ENCODE results near the gene VMO1.

The VMO1 gene

GRCh38 chr17:4766201-4766600, 20.0 kb downstream of the VMO1 start:
- H3K4me3 ChIP-seq (ENCODE audit: insufficient read depth, low read depth, low read length), result no peak overlapping the region
- no peaks in the 10 kb centered on the region for H3K36me3 ChIP-seq (ENCODE audit: control insufficient read depth, insufficient read depth, low read length)
- no peaks in the 10 kb centered on the region for H3K27me3 ChIP-seq (ENCODE audit: control insufficient read depth, insufficient read depth, low read length, poor library complexity, severe bottlenecking)
- H3K27ac ChIP-seq (ENCODE audit: insufficient read depth, low read depth, low read length, poor library complexity, severe bottlenecking), result no peak overlapping the region
- WGBS, 2 experiments, result 90 to 97% methylated on average over 3 of the region's 3 CpGs
- no peaks in the 10 kb centered on the region for H3K9me3 ChIP-seq (ENCODE audit: control insufficient read depth, low read length)
- H3K4me1 ChIP-seq (ENCODE audit: control insufficient read depth, insufficient read depth, low read length), result no peaks in the 10 kb centered on the region

GRCh38 chr17:4764595-4764994, 21.6 kb downstream of the VMO1 start:
- WGBS, 2 experiments, result 81 to 84% methylated on average over 3 of the region's 3 CpGs

GRCh38 chr17:4759776-4760236, 26.4 kb downstream of the VMO1 start:
- H3K4me1 ChIP-seq (ENCODE audit: control insufficient read depth, insufficient read depth, low read length), result no peaks in the 10 kb centered on the region
- WGBS, 2 experiments, result 92 to 95% methylated on average over 10 of the region's 10 CpGs
- no peaks in the 10 kb centered on the region for H3K27me3 ChIP-seq (ENCODE audit: control insufficient read depth, insufficient read depth, low read length, poor library complexity, severe bottlenecking)

More at GRCh38 chr17:4764595-4764994, 21.6 kb downstream of the VMO1 start:
- Histone ChIP-seq H3K27me3 (ENCODE audit: control insufficient read depth, insufficient read depth, low read length, poor library complexity, severe bottlenecking) (no peaks in the 10 kb centered on the region), H3K9me3 (ENCODE audit: control insufficient read depth, low read length) (no peaks in the 10 kb centered on the region), H3K4me1 (ENCODE audit: control insufficient read depth, insufficient read depth, low read length) (no peaks in the 10 kb centered on the region), H3K4me3 (ENCODE audit: insufficient read depth, low read depth, low read length) (no peak overlapping the region), H3K27ac (ENCODE audit: insufficient read depth, low read depth, low read length, poor library complexity, severe bottlenecking) (no peak overlapping the region), H3K36me3 (ENCODE audit: control insufficient read depth, insufficient read depth, low read length) (no peaks in the 10 kb centered on the region)

GRCh38 chr17:4753392-4753791, 32.8 kb downstream of the VMO1 start:
- no peaks in the 10 kb centered on the region for H3K27me3 ChIP-seq (ENCODE audit: control insufficient read depth, insufficient read depth, low read length, poor library complexity, severe bottlenecking)
- no peaks in the 10 kb centered on the region for H3K4me1 ChIP-seq (ENCODE audit: control insufficient read depth, insufficient read depth, low read length)
- H3K36me3 ChIP-seq (ENCODE audit: control insufficient read depth, insufficient read depth, low read length), result no peaks in the 10 kb centered on the region
- H3K4me3 ChIP-seq (ENCODE audit: insufficient read depth, low read depth, low read length), result no peak overlapping the region
- no peaks in the 10 kb centered on the region for H3K9me3 ChIP-seq (ENCODE audit: control insufficient read depth, low read length)
- WGBS, 2 experiments, result 100% methylated on average over 1 of the region's 1 CpG; no CpG with 5 or more reads in 1 of the 2 experiments
- no peak overlapping the region for H3K27ac ChIP-seq (ENCODE audit: insufficient read depth, low read depth, low read length, poor library complexity, severe bottlenecking)

More at GRCh38 chr17:4759776-4760236, 26.4 kb downstream of the VMO1 start:
- Histone ChIP-seq H3K27ac (ENCODE audit: insufficient read depth, low read depth, low read length, poor library complexity, severe bottlenecking) (no peak overlapping the region), H3K4me3 (ENCODE audit: insufficient read depth, low read depth, low read length) (no peak overlapping the region), H3K9me3 (ENCODE audit: control insufficient read depth, low read length) (no peaks in the 10 kb centered on the region), H3K36me3 (ENCODE audit: control insufficient read depth, insufficient read depth, low read length) (no peaks in the 10 kb centered on the region)

- H3K27ac ChIP-seq (ENCODE audit: insufficient read depth, low read depth, low read length, poor library complexity, severe bottlenecking), result no peak overlapping the region
- H3K9me3 ChIP-seq (ENCODE audit: control insufficient read depth, low read length), result no peaks in the 10 kb centered on the region
- WGBS, 2 experiments, result 84 to 90% methylated on average over 5 of the region's 5 CpGs
- H3K4me3 ChIP-seq (ENCODE audit: insufficient read depth, low read depth, low read length), result no peak overlapping the region
- H3K36me3 ChIP-seq (ENCODE audit: control insufficient read depth, insufficient read depth, low read length), result no peaks in the 10 kb centered on the region
- H3K4me1 ChIP-seq (ENCODE audit: control insufficient read depth, insufficient read depth, low read length), result no peaks in the 10 kb centered on the region
- no peaks in the 10 kb centered on the region for H3K27me3 ChIP-seq (ENCODE audit: control insufficient read depth, insufficient read depth, low read length, poor library complexity, severe bottlenecking)
Observed at GRCh38 chr17:4751932-4752331, 34.2 kb downstream of the VMO1 start.

- no peak overlapping the region for H3K27ac ChIP-seq (ENCODE audit: insufficient read depth, low read depth, low read length, poor library complexity, severe bottlenecking)
- WGBS, 2 experiments, result 47 to 55% methylated on average over 3 of the region's 3 CpGs
- no peak overlapping the region for H3K4me3 ChIP-seq (ENCODE audit: insufficient read depth, low read depth, low read length)
- no peaks in the 10 kb centered on the region for H3K36me3 ChIP-seq (ENCODE audit: control insufficient read depth, insufficient read depth, low read length)
- no peaks in the 10 kb centered on the region for H3K4me1 ChIP-seq (ENCODE audit: control insufficient read depth, insufficient read depth, low read length)
- H3K27me3 ChIP-seq (ENCODE audit: control insufficient read depth, insufficient read depth, low read length, poor library complexity, severe bottlenecking), result peaks cover 5% of the 10 kb centered on the region
- H3K9me3 ChIP-seq (ENCODE audit: control insufficient read depth, low read length), result no peaks in the 10 kb centered on the region
Observed at GRCh38 chr17:4750606-4751005, 35.6 kb downstream of the VMO1 start.

GRCh38 chr17:4748686-4749085, 37.5 kb downstream of the VMO1 start:
- no peaks in the 10 kb centered on the region for H3K9me3 ChIP-seq (ENCODE audit: control insufficient read depth, low read length)
- H3K27me3 ChIP-seq (ENCODE audit: control insufficient read depth, insufficient read depth, low read length, poor library complexity, severe bottlenecking), result peaks cover 24% of the 10 kb centered on the region
- H3K27ac ChIP-seq (ENCODE audit: insufficient read depth, low read depth, low read length, poor library complexity, severe bottlenecking), result no peak overlapping the region
- 67 to 82% methylated on average over 2 to 4 of the region's 4 CpGs for WGBS, 2 experiments
- H3K4me3 ChIP-seq (ENCODE audit: insufficient read depth, low read depth, low read length), result no peak overlapping the region
- no peaks in the 10 kb centered on the region for H3K36me3 ChIP-seq (ENCODE audit: control insufficient read depth, insufficient read depth, low read length)
- peaks cover 7% of the 10 kb centered on the region for H3K4me1 ChIP-seq (ENCODE audit: control insufficient read depth, insufficient read depth, low read length)

- Histone ChIP-seq H3K4me3 (ENCODE audit: insufficient read depth, low read depth, low read length) (no peak overlapping the region), H3K9me3 (ENCODE audit: control insufficient read depth, low read length) (no peaks in the 10 kb centered on the region), H3K27me3 (ENCODE audit: control insufficient read depth, insufficient read depth, low read length, poor library complexity, severe bottlenecking) (peaks cover 32% of the 10 kb centered on the region), H3K36me3 (ENCODE audit: control insufficient read depth, insufficient read depth, low read length) (no peaks in the 10 kb centered on the region), H3K4me1 (ENCODE audit: control insufficient read depth, insufficient read depth, low read length) (peaks cover 7% of the 10 kb centered on the region), H3K27ac (ENCODE audit: insufficient read depth, low read depth, low read length, poor library complexity, severe bottlenecking) (no peak overlapping the region)
- WGBS, 2 experiments, result 91 to 93% methylated on average over 5 of the region's 5 CpGs
Observed at GRCh38 chr17:4747847-4748246, 38.3 kb downstream of the VMO1 start.

- Histone ChIP-seq H3K36me3 (ENCODE audit: control insufficient read depth, insufficient read depth, low read length) (no peaks in the 10 kb centered on the region), H3K27me3 (ENCODE audit: control insufficient read depth, insufficient read depth, low read length, poor library complexity, severe bottlenecking) (peaks cover 57% of the 10 kb centered on the region), H3K9me3 (ENCODE audit: control insufficient read depth, low read length) (no peaks in the 10 kb centered on the region), H3K27ac (ENCODE audit: insufficient read depth, low read depth, low read length, poor library complexity, severe bottlenecking) (no peak overlapping the region), H3K4me1 (ENCODE audit: control insufficient read depth, insufficient read depth, low read length) (peaks cover 7% of the 10 kb centered on the region), H3K4me3 (ENCODE audit: insufficient read depth, low read depth, low read length) (peak overlapping the region; percentile 35)
- WGBS, 2 experiments, result 5 to 7% methylated on average over 49 to 51 of the region's 51 CpGs
Observed at GRCh38 chr17:4744999-4745969, 40.9 kb downstream of the VMO1 start.

GRCh38 chr17:4743898-4744297, 42.3 kb downstream of the VMO1 start:
- 84 to 93% methylated on average over 9 of the region's 9 CpGs for WGBS, 2 experiments
- Histone ChIP-seq H3K4me3 (ENCODE audit: insufficient read depth, low read depth, low read length) (no peak overlapping the region), H3K27me3 (ENCODE audit: control insufficient read depth, insufficient read depth, low read length, poor library complexity, severe bottlenecking) (peaks cover 71% of the 10 kb centered on the region), H3K9me3 (ENCODE audit: control insufficient read depth, low read length) (no peaks in the 10 kb centered on the region), H3K36me3 (ENCODE audit: control insufficient read depth, insufficient read depth, low read length) (no peaks in the 10 kb centered on the region), H3K27ac (ENCODE audit: insufficient read depth, low read depth, low read length, poor library complexity, severe bottlenecking) (no peak overlapping the region), H3K4me1 (ENCODE audit: control insufficient read depth, insufficient read depth, low read length) (peaks cover 7% of the 10 kb centered on the region)
